Measurements from ENCODE around the gene PFN1. TPM values are rescaled to one million over a fixed set of nuclear protein-coding genes. Genes with fewer than 3 reads are reported as not detected.
"Not testable (repeated sequence)": the region's sequence is repeated elsewhere in the genome, so short reads cannot be mapped to it uniquely, and the experiment has no call there.

PFN1 gene
- total and polyA plus RNA-seq, 3 donors from 2014 or later: 244 to 349 (median 257) TPM

DNA sequence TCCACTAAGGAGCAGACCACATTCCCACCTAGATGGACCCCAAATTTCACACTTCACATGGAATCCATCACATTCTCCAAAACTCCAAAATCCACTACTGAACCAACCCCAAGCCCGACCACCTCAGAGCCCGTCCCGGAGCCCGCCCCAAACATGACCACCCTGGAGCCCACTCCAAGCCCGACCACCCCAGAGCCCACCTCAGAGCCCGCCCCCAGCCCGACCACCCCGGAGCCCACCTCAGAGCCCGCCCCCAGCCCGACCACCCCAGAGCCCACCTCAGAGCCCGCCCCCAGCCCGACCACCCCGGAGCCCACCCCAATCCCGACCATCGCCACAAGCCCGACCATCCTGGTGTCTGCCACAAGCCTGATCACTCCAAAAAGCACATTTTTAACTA, 14.7 kb downstream of the PFN1 start:
- H3K4me1 ChIP-seq: peaks cover 4% of the 10 kb centered on the region
- DNase-seq: no peak
- no peaks in the 10 kb centered on the region for H3K9me3 ChIP-seq
- 86 to 87% methylated on average over 12 to 16 of the region's 16 CpGs for WGBS, 2 donors
- no peak overlapping the region for H3K27ac ChIP-seq
- no peak overlapping the region for H3K4me3 ChIP-seq
- no peaks in the 10 kb centered on the region for H3K27me3 ChIP-seq
- intact Hi-C loops (cut with DNase I; ENCODE audit: low total_unique reads): no loop called here
- TF ChIP-seq POLR2A (IDR thresholded peaks at IDR 0.05): no peak
- TF ChIP-seq, protein P1, sequence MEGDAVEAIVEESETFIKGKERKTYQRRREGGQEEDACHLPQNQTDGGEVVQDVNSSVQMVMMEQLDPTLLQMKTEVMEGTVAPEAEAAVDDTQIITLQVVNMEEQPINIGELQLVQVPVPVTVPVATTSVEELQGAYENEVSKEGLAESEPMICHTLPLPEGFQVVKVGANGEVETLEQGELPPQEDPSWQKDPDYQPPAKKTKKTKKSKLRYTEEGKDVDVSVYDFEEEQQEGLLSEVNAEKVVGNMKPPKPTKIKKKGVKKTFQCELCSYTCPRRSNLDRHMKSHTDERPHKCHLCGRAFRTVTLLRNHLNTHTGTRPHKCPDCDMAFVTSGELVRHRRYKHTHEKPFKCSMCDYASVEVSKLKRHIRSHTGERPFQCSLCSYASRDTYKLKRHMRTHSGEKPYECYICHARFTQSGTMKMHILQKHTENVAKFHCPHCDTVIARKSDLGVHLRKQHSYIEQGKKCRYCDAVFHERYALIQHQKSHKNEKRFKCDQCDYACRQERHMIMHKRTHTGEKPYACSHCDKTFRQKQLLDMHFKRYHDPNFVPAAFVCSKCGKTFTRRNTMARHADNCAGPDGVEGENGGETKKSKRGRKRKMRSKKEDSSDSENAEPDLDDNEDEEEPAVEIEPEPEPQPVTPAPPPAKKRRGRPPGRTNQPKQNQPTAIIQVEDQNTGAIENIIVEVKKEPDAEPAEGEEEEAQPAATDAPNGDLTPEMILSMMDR (IDR thresholded peaks at IDR 0.05): no peak
- H3K36me3 ChIP-seq (ENCODE audit: low read depth, missing control alignments): no peaks in the 10 kb centered on the region

DNA sequence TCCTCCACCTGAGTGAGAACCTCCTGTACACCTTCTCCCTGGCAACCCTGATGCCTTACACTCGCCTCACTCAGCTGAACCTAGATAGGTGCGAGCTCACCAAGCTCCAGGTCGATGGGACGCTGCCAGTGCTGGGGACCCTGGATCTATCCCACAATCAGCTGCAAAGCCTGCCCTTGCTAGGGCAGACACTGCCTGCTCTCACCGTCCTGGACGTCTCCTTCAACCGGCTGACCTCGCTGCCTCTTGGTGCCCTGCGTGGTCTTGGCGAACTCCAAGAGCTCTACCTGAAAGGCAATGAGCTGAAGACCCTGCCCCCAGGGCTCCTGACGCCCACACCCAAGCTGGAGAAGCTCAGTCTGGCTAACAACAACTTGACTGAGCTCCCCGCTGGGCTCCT, 15.6 kb downstream of the PFN1 start:
- no peak for DNase-seq
- Histone ChIP-seq H3K27ac (no peak overlapping the region), H3K4me1 (no peaks in the 10 kb centered on the region), H3K9me3 (no peaks in the 10 kb centered on the region), H3K4me3 (no peak overlapping the region), H3K27me3 (no peaks in the 10 kb centered on the region), H3K36me3 (ENCODE audit: low read depth, missing control alignments) (no peaks in the 10 kb centered on the region)
- 97 to 100% methylated on average over 5 to 12 of the region's 12 CpGs for WGBS, 2 donors
- intact Hi-C loops (cut with DNase I; ENCODE audit: low total_unique reads): no loop called here
- TF ChIP-seq POLR2A (IDR thresholded peaks at IDR 0.05): no peak
- TF ChIP-seq, protein P1 (IDR thresholded peaks at IDR 0.05): no peak

DNA sequence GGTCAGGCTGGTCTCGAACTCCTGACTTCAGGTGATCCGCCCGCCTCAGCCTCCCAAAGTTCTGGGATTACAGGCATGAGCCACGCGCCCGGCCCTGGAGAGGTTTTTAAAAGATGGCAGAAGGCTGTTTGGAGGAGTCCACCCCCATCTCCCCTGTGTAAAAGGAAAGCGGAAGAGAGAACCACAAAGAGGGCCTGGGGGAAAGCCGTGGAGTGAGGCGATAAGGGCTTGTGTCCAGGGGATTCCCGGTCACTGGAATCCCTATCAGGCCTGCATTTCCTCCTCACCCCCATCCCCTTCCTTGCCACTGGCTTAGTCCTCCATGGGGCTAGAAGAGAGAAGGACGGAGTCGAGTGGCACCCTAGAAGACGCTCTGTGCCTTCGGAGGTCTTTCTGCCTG, 16.4 kb downstream of the PFN1 start, which contains the start of gene GP1BA:
Gene GP1BA, plus strand, starts transcription at position 315 of the 400 bp plus-strand sequence. CDS start 328 bp downstream, outside the sequence.
- TF ChIP-seq POLR2A (IDR thresholded peaks at IDR 0.05): no peak
- TF ChIP-seq, protein P1 (IDR thresholded peaks at IDR 0.05): no peak
- H3K9me3 ChIP-seq: no peaks in the 10 kb centered on the region
- H3K36me3 ChIP-seq (ENCODE audit: low read depth, missing control alignments): no peaks in the 10 kb centered on the region
- H3K4me3 ChIP-seq: no peak within 1 kb of the TSS
- no peak for DNase-seq
- no peaks in the 10 kb centered on the region for H3K27me3 ChIP-seq
- no peak within 1 kb of the TSS for H3K27ac ChIP-seq
- H3K4me1 ChIP-seq: no peaks in the 10 kb centered on the region
- intact Hi-C loops (cut with DNase I; ENCODE audit: low total_unique reads): no loop called here
- 78 to 82% methylated on average over 13 to 14 of the region's 14 CpGs for WGBS, 2 donors

DNA sequence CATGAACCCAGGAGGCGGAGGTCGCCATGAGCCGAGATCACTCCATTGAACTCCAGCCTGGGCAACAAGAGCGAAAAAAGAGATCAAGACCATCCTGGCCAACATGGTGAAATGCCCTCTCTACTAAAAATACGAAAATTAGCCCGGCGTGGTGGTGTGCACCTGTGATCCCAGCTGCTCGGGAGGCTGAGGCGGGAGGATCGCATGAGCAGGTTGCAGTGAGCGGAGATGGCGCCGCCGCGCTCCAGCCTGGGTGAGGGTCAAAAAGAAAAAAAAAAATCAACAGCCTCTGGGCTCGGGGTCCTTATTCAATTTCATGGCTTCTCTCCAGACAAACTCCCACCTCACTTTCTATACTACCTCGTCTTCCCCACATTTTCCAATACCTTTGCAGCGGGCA, 19.4 kb downstream of the PFN1 start:
- no peaks in the 10 kb centered on the region for H3K27me3 ChIP-seq
- WGBS, 2 donors: 95 to 97% methylated on average over 18 of the region's 18 CpGs
- H3K9me3 ChIP-seq: no peaks in the 10 kb centered on the region
- no peak overlapping the region for H3K4me3 ChIP-seq
- H3K4me1 ChIP-seq: no peaks in the 10 kb centered on the region
- H3K27ac ChIP-seq: no peak overlapping the region
- intact Hi-C loops (cut with DNase I; ENCODE audit: low total_unique reads): no loop called here
- TF ChIP-seq, protein P1 (IDR thresholded peaks at IDR 0.05): no peak
- no peak for TF ChIP-seq POLR2A (IDR thresholded peaks at IDR 0.05)
- DNase-seq: no peak
- no peaks in the 10 kb centered on the region for H3K36me3 ChIP-seq (ENCODE audit: low read depth, missing control alignments)

DNA sequence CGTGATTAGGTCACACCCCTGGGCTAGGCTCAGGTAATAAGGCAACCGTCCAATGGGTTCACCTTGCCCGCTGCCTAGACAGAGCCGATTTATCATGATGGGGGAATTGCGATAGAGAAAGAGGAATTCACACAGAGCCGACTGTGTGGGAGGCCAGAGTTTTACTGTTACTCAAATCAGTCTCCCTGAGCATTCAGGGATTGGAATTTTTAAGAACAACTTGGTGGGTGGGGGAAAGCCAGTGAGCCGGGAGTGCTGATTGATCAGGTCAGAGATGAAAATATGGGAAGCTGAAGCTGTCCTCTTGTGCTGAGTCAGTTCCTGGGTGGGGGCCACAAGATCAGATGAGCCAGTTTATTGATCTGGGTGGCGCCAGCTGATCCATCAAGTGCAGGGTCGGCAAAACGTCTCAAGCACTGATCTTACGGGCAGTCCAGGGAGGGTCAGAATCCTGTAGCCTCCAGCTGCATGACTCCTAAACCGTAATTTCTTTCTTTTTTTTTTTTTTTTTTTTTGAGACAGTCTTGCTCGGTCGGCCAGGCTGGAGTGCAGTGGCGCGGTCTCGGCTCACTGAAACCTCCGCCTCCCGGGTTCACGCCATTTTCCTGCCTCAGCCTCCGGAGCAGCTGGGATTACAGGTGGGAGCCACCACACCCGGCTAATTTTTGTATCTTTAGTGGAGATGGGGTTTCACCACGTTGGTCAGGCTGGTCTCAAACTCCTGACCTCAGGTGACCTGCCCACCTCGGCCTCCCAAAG, 21.6 kb downstream of the PFN1 start:
- H3K27me3 ChIP-seq: not testable (repeated sequence)

More for the DNA sequence above, 21.6 kb downstream of the PFN1 start:
- whole genome bisulfite sequencing, 2 donors: 81% methylated on average over 24 of the region's 24 CpGs
- H3K9me3 ChIP-seq; DNase-seq; H3K4me1 ChIP-seq; intact Hi-C loops (cut with DNase I; ENCODE audit: low total_unique reads); H3K4me3 ChIP-seq; H3K27ac ChIP-seq; H3K36me3 ChIP-seq (ENCODE audit: low read depth, missing control alignments): not testable (repeated sequence)

Measured in testis (tissue), 3 donors.